Measurements from ENCODE around the gene LACTBL1.
"Not testable (repeated sequence)": the region's sequence is repeated elsewhere in the genome, so short reads cannot be mapped to it uniquely, and the experiment has no call there.

The LACTBL1 gene

GRCh38 chr1:23004112-23004511 lies 31.4 kb upstream of the LACTBL1 start:
- H3K27me3 ChIP-seq (ENCODE audit: low read depth, low read length) = no peaks in the 10 kb centered on the region
- peaks cover 0 to 9% of the 10 kb centered on the region in 2 donors for H3K9me3 ChIP-seq (ENCODE audit: control insufficient read depth in 1 of 2, low read length in 2 of 2)
- no peak overlapping the region for H3K4me3 ChIP-seq (ENCODE audit: low read depth in 1 of 2, low read length in 2 of 2)
- H3K36me3 ChIP-seq (ENCODE audit: control insufficient read depth in 1 of 2, insufficient read depth in 2 of 2, low read length in 2 of 2) = no peaks in the 10 kb centered on the region
- H3K27ac ChIP-seq (ENCODE audit: low read length) = no peak overlapping the region
- H3K4me1 ChIP-seq (ENCODE audit: control insufficient read depth in 1 of 2, insufficient read depth in 2 of 2, low read length in 2 of 2) = no peaks in the 10 kb centered on the region

GRCh38 chr1:23002218-23002617 lies 29.6 kb upstream of the LACTBL1 start:
- not testable (repeated sequence) for H3K27me3 ChIP-seq (ENCODE audit: low read depth, low read length); H3K4me3 ChIP-seq (ENCODE audit: low read depth in 1 of 2, low read length in 2 of 2); H3K36me3 ChIP-seq (ENCODE audit: control insufficient read depth in 1 of 2, insufficient read depth in 2 of 2, low read length in 2 of 2); H3K4me1 ChIP-seq (ENCODE audit: control insufficient read depth in 1 of 2, insufficient read depth in 2 of 2, low read length in 2 of 2); H3K27ac ChIP-seq (ENCODE audit: low read length); H3K9me3 ChIP-seq (ENCODE audit: control insufficient read depth in 1 of 2, low read length in 2 of 2)

GRCh38 chr1:23000133-23000532 lies 27.5 kb upstream of the LACTBL1 start:
- not testable (repeated sequence) for H3K4me3 ChIP-seq (ENCODE audit: low read depth in 1 of 2, low read length in 2 of 2)

GRCh38 chr1:22997528-22997927 lies 24.9 kb upstream of the LACTBL1 start:
- H3K9me3 ChIP-seq (ENCODE audit: control insufficient read depth in 1 of 2, low read length in 2 of 2); H3K27me3 ChIP-seq (ENCODE audit: low read depth, low read length); H3K36me3 ChIP-seq (ENCODE audit: control insufficient read depth in 1 of 2, insufficient read depth in 2 of 2, low read length in 2 of 2); H3K4me1 ChIP-seq (ENCODE audit: control insufficient read depth in 1 of 2, insufficient read depth in 2 of 2, low read length in 2 of 2); H3K4me3 ChIP-seq (ENCODE audit: low read depth in 1 of 2, low read length in 2 of 2); H3K27ac ChIP-seq (ENCODE audit: low read length): not testable (repeated sequence)

More at GRCh38 chr1:23000133-23000532, 27.5 kb upstream of the LACTBL1 start:
- not testable (repeated sequence) for H3K9me3 ChIP-seq (ENCODE audit: control insufficient read depth in 1 of 2, low read length in 2 of 2); H3K27me3 ChIP-seq (ENCODE audit: low read depth, low read length); H3K36me3 ChIP-seq (ENCODE audit: control insufficient read depth in 1 of 2, insufficient read depth in 2 of 2, low read length in 2 of 2); H3K4me1 ChIP-seq (ENCODE audit: control insufficient read depth in 1 of 2, insufficient read depth in 2 of 2, low read length in 2 of 2); H3K27ac ChIP-seq (ENCODE audit: low read length)

- Histone ChIP-seq H3K9me3 (ENCODE audit: control insufficient read depth in 1 of 2, low read length in 2 of 2) (peaks cover 0 to 9% of the 10 kb centered on the region in 2 donors), H3K36me3 (ENCODE audit: control insufficient read depth in 1 of 2, insufficient read depth in 2 of 2, low read length in 2 of 2) (no peaks in the 10 kb centered on the region), H3K27ac (ENCODE audit: low read length) (no peak overlapping the region), H3K4me3 (ENCODE audit: low read depth in 1 of 2, low read length in 2 of 2) (no peak overlapping the region), H3K27me3 (ENCODE audit: low read depth, low read length) (no peaks in the 10 kb centered on the region), H3K4me1 (ENCODE audit: control insufficient read depth in 1 of 2, insufficient read depth in 2 of 2, low read length in 2 of 2) (no peaks in the 10 kb centered on the region)
Measured at GRCh38 chr1:22995774-22996173, 23.1 kb upstream of the LACTBL1 start.

- not testable (repeated sequence) for H3K27me3 ChIP-seq (ENCODE audit: low read depth, low read length); H3K9me3 ChIP-seq (ENCODE audit: control insufficient read depth in 1 of 2, low read length in 2 of 2); H3K36me3 ChIP-seq (ENCODE audit: control insufficient read depth in 1 of 2, insufficient read depth in 2 of 2, low read length in 2 of 2); H3K4me3 ChIP-seq (ENCODE audit: low read depth in 1 of 2, low read length in 2 of 2); H3K4me1 ChIP-seq (ENCODE audit: control insufficient read depth in 1 of 2, insufficient read depth in 2 of 2, low read length in 2 of 2); H3K27ac ChIP-seq (ENCODE audit: low read length)
Measured at GRCh38 chr1:22993220-22993795, 20.6 kb upstream of the LACTBL1 start.

- H3K36me3 ChIP-seq (ENCODE audit: control insufficient read depth in 1 of 2, insufficient read depth in 2 of 2, low read length in 2 of 2); H3K27ac ChIP-seq (ENCODE audit: low read length); H3K9me3 ChIP-seq (ENCODE audit: control insufficient read depth in 1 of 2, low read length in 2 of 2); H3K27me3 ChIP-seq (ENCODE audit: low read depth, low read length); H3K4me1 ChIP-seq (ENCODE audit: control insufficient read depth in 1 of 2, insufficient read depth in 2 of 2, low read length in 2 of 2); H3K4me3 ChIP-seq (ENCODE audit: low read depth in 1 of 2, low read length in 2 of 2): not testable (repeated sequence)
Measured at GRCh38 chr1:22992384-22992783, 19.7 kb upstream of the LACTBL1 start.

GRCh38 chr1:22983944-22984343 lies 11.3 kb upstream of the LACTBL1 start:
- Histone ChIP-seq H3K27ac (ENCODE audit: low read length) (no peak overlapping the region), H3K9me3 (ENCODE audit: control insufficient read depth in 1 of 2, low read length in 2 of 2) (no peaks in the 10 kb centered on the region), H3K36me3 (ENCODE audit: control insufficient read depth in 1 of 2, insufficient read depth in 2 of 2, low read length in 2 of 2) (no peaks in the 10 kb centered on the region), H3K4me1 (ENCODE audit: control insufficient read depth in 1 of 2, insufficient read depth in 2 of 2, low read length in 2 of 2) (no peaks in the 10 kb centered on the region), H3K4me3 (ENCODE audit: low read depth in 1 of 2, low read length in 2 of 2) (no peak overlapping the region), H3K27me3 (ENCODE audit: low read depth, low read length) (no peaks in the 10 kb centered on the region)

- not testable (repeated sequence) for H3K4me1 ChIP-seq (ENCODE audit: control insufficient read depth in 1 of 2, insufficient read depth in 2 of 2, low read length in 2 of 2); H3K4me3 ChIP-seq (ENCODE audit: low read depth in 1 of 2, low read length in 2 of 2); H3K36me3 ChIP-seq (ENCODE audit: control insufficient read depth in 1 of 2, insufficient read depth in 2 of 2, low read length in 2 of 2); H3K9me3 ChIP-seq (ENCODE audit: control insufficient read depth in 1 of 2, low read length in 2 of 2); H3K27me3 ChIP-seq (ENCODE audit: low read depth, low read length); H3K27ac ChIP-seq (ENCODE audit: low read length)
Measured at GRCh38 chr1:22980471-22980790, 7.8 kb upstream of the LACTBL1 start.

- H3K36me3 ChIP-seq (ENCODE audit: control insufficient read depth in 1 of 2, insufficient read depth in 2 of 2, low read length in 2 of 2) = no peaks in the 10 kb centered on the region
- H3K27ac ChIP-seq (ENCODE audit: low read length) = no peak overlapping the region
- H3K4me1 ChIP-seq (ENCODE audit: control insufficient read depth in 1 of 2, insufficient read depth in 2 of 2, low read length in 2 of 2) = peaks cover 0 to 3% of the 10 kb centered on the region in 2 donors
- H3K9me3 ChIP-seq (ENCODE audit: control insufficient read depth in 1 of 2, low read length in 2 of 2) = no peaks in the 10 kb centered on the region
- no peak overlapping the region for H3K4me3 ChIP-seq (ENCODE audit: low read depth in 1 of 2, low read length in 2 of 2)
- H3K27me3 ChIP-seq (ENCODE audit: low read depth, low read length) = no peaks in the 10 kb centered on the region
Measured at GRCh38 chr1:22978299-22978698, 5.6 kb upstream of the LACTBL1 start.

- Histone ChIP-seq H3K27ac (ENCODE audit: low read length) (no peak overlapping the region), H3K36me3 (ENCODE audit: control insufficient read depth in 1 of 2, insufficient read depth in 2 of 2, low read length in 2 of 2) (no peaks in the 10 kb centered on the region), H3K27me3 (ENCODE audit: low read depth, low read length) (no peaks in the 10 kb centered on the region), H3K9me3 (ENCODE audit: control insufficient read depth in 1 of 2, low read length in 2 of 2) (no peaks in the 10 kb centered on the region), H3K4me3 (ENCODE audit: low read depth in 1 of 2, low read length in 2 of 2) (no peak overlapping the region), H3K4me1 (ENCODE audit: control insufficient read depth in 1 of 2, insufficient read depth in 2 of 2, low read length in 2 of 2) (peaks cover 0 to 3% of the 10 kb centered on the region in 2 donors)
Measured at GRCh38 chr1:22976461-22977243, 4.0 kb upstream of the LACTBL1 start.

GRCh38 chr1:22976127-22976460 lies 3.4 kb upstream of the LACTBL1 start:
- H3K27me3 ChIP-seq (ENCODE audit: low read depth, low read length) = no peaks in the 10 kb centered on the region
- no peaks in the 10 kb centered on the region for H3K9me3 ChIP-seq (ENCODE audit: control insufficient read depth in 1 of 2, low read length in 2 of 2)
- H3K36me3 ChIP-seq (ENCODE audit: control insufficient read depth in 1 of 2, insufficient read depth in 2 of 2, low read length in 2 of 2) = no peaks in the 10 kb centered on the region
- H3K4me3 ChIP-seq (ENCODE audit: low read depth in 1 of 2, low read length in 2 of 2) = no peak overlapping the region
- H3K27ac ChIP-seq (ENCODE audit: low read length) = no peak overlapping the region
- H3K4me1 ChIP-seq (ENCODE audit: control insufficient read depth in 1 of 2, insufficient read depth in 2 of 2, low read length in 2 of 2) = peaks cover 0 to 3% of the 10 kb centered on the region in 2 donors

Data from muscle layer of duodenum (tissue), 2 donors.